Superior temporal gyrus (tissue), 1 donor: Measurements from ENCODE around the gene PCDHGA2.
"Not testable (repeated sequence)": the region's sequence is repeated elsewhere in the genome, so short reads cannot be mapped to it uniquely, and the experiment has no call there.

ENCODE experiments used
- DNase-seq: peaks from one replicate; pipeline ENCODE4 v3.0.0-alpha.2; 2016; ENCODE audit errors: extremely low spot score

PCDHGA2 gene

GRCh38 chr5:141382469-141383294 lies 44.1 kb downstream of the PCDHGA2 start, which contains the start of gene PCDHGA7:
PCDHGA7 (plus strand) TSS chr5:141382742; CDS start chr5:141382900, 158 bp downstream.
- DNase-seq = no peak

GRCh38 chr5:141383345-141383744 lies 44.8 kb downstream of the PCDHGA2 start:
- no peak for DNase-seq

- DNase-seq = no peak
These were observed 46.1 kb downstream of the PCDHGA2 start for GRCh38 chr5:141384471-141385267.

- not testable (repeated sequence) for DNase-seq
These were observed 49.2 kb downstream of the PCDHGA2 start, which contains the start of gene PCDHGB4 for GRCh38 chr5:141387557-141388311. PCDHGB4 (plus strand) TSS chr5:141387698; CDS start chr5:141387885, 187 bp downstream.

GRCh38 chr5:141388661-141389060 lies 50.1 kb downstream of the PCDHGA2 start:
- no peak for DNase-seq

- DNase-seq = no peak
These were observed 50.8 kb downstream of the PCDHGA2 start for GRCh38 chr5:141389153-141390042.

GRCh38 chr5:141392429-141393198 lies 54.1 kb downstream of the PCDHGA2 start, which contains the start of gene PCDHGA8:
PCDHGA8 (plus strand) TSS chr5:141392633; CDS start chr5:141392814, 181 bp downstream.
- no peak for DNase-seq
